ENCODE data around the gene SLC10A7. TPM values are rescaled to one million over a fixed set of nuclear protein-coding genes. Genes with fewer than 3 reads are reported as not detected.

The SLC10A7 gene
- total and polyA plus RNA-seq, 2 of the 4 experiments (the other 2 are of a cell fraction): 5.2 to 8.4 TPM

GRCh38 chr4:146381263-146381872 lies 140.4 kb downstream of the SLC10A7 start:
- Histone ChIP-seq H3K4me2 (ENCODE audit: low read depth, low read length) (no peak overlapping the region), H3K56ac (ENCODE audit: extremely low read depth, insufficient read depth, low read length) (no peak overlapping the region), H3K4me3 (ENCODE audit: insufficient read depth, low read depth, low read length) (no peak overlapping the region), H4K20me1 (ENCODE audit: insufficient read depth, low read length) (no peaks in the 10 kb centered on the region), H3K27ac (ENCODE audit: insufficient read depth, low read length) (no peak overlapping the region), H3K4me1 (ENCODE audit: control insufficient read depth, insufficient read depth, low read length) (peaks cover 3% of the 10 kb centered on the region), H4K5ac (ENCODE audit: low read depth, low read length) (no peak overlapping the region), H3K9ac (ENCODE audit: low read depth, low read length) (no peak overlapping the region), H4K8ac (ENCODE audit: low read depth in 2 of 2, low read length in 2 of 2) (no peak overlapping the region), H3K18ac (ENCODE audit: low read depth, low read length) (no peak overlapping the region), H3K27me3 (ENCODE audit: control insufficient read depth, insufficient read depth, low read length) (no peaks in the 10 kb centered on the region), H3K9me1 (ENCODE audit: insufficient read depth, low read length) (no peaks in the 10 kb centered on the region), H2AK9ac (replicated peaks; ENCODE audit: low read depth, low read length, poor library complexity) (no peak overlapping the region), H2AFZ (replicated peaks; ENCODE audit: low read length, poor library complexity) (no peak overlapping the region), H3K4ac (ENCODE audit: low read depth, low read length) (no peak overlapping the region), H2AK5ac (ENCODE audit: low read depth, low read length) (no peak overlapping the region), H4K91ac (ENCODE audit: insufficient read depth, low read depth, low read length) (no peak overlapping the region), H3K23ac (ENCODE audit: low read depth, low read length) (no peak overlapping the region), H3K9me3 (ENCODE audit: control insufficient read depth, insufficient read depth, low read length) (no peaks in the 10 kb centered on the region), H3K79me1 (ENCODE audit: low read depth in 1 of 2, low read length in 2 of 2) (peaks cover 0 to 5% of the 10 kb centered on the region in 2 experiments; a peak in 2 of 4 replicates), H3K14ac (replicated peaks; ENCODE audit: low read depth, low read length) (no peak overlapping the region), H2BK120ac (ENCODE audit: low read depth, low read length) (no peak overlapping the region), H3K36me3 (ENCODE audit: control insufficient read depth, insufficient read depth, low read length) (no peaks in the 10 kb centered on the region), H2BK20ac (ENCODE audit: low read depth, low read length) (no peak overlapping the region), H2BK15ac (ENCODE audit: low read depth, low read length) (no peak overlapping the region), H2BK5ac (ENCODE audit: low read depth, low read length, poor library complexity, severe bottlenecking) (no peak overlapping the region)
- DNase-seq: peak; percentile 8
- no peak; the same call in 1 of the 2 replicates for ATAC-seq (ENCODE audit: low read depth)
- intact Hi-C loops (cut with micrococcal nuclease): no loop called here
- CTCF ChIA-PET: no interaction called here
- in situ Hi-C loops (cut with MboI; ENCODE audit: low sequenced_read_pairs): no loop called here
- POLR2A ChIA-PET (ENCODE audit: unreplicated experiment): no interaction called here
- BruUV-seq (replicated peaks): no TSS peak
- no CpG with 5 or more reads among the region's 2 CpGs for WGBS, 2 experiments (ENCODE audit: extremely low coverage in 2 of 2, insufficient read length in 1 of 2)
- TF ChIP-seq RFX5 (IDR thresholded peaks at IDR 0.05; ENCODE audit: low read depth, low read length): no peak
- no peak for TF ChIP-seq CHD1 (IDR thresholded peaks at IDR 0.05; ENCODE audit: low read depth, low read length)
- no peak for TF ChIP-seq RAD21 (IDR thresholded peaks at IDR 0.05; ENCODE audit: low read length)
- no peak for TF ChIP-seq USF2 (IDR thresholded peaks at IDR 0.05; ENCODE audit: low read depth, low read length)
- TF ChIP-seq NFE2L2 (IDR thresholded peaks at IDR 0.05; ENCODE audit: low read depth, low read length): no peak
- TF ChIP-seq MXI1 (IDR thresholded peaks at IDR 0.05; ENCODE audit: borderline replicate concordance, low read depth, low read length): no peak
- TF ChIP-seq POLR2A (IDR thresholded peaks at IDR 0.05; ENCODE audit: low read depth, low read length): no peak
- no peak for TF ChIP-seq ELK1 (IDR thresholded peaks at IDR 0.05; ENCODE audit: borderline replicate concordance, low read depth, low read length)
- no peak for TF ChIP-seq RCOR1 (IDR thresholded peaks at IDR 0.05; ENCODE audit: insufficient replicate concordance, low read length)
- no peak for TF ChIP-seq CTCF (conservative IDR thresholded peaks at IDR 0.05; ENCODE audit: low read depth, low read length)
- TF ChIP-seq BHLHE40 (IDR thresholded peaks at IDR 0.05; ENCODE audit: low read depth, low read length): no peak
- TF ChIP-seq SMC3 (IDR thresholded peaks at IDR 0.05; ENCODE audit: low read depth, low read length): no peak
- dilution Hi-C loops (cut with HindIII; ENCODE audit: low sequenced_read_pairs, unreplicated experiment): no loop called here
